Activated CD4-positive, alpha-beta T cell treated with anti-CD3 and anti-CD28 coated beads for 36 hours (primary cell): Measurements from ENCODE around the gene GPLD1. TPM values are rescaled to one million over a fixed set of nuclear protein-coding genes. Genes with fewer than 3 reads are reported as not detected.

Experiments used
- total RNA-seq, 2 experiments: library from RNA; stranded (reverse); gene quantifications; one replicate each; pipeline ENCODE4 v1.2.3, GENCODE V29; 2021

GPLD1 gene
- total RNA-seq, 2 experiments from 2014 or later = 0.62 to 0.67 TPM

Other genes starting within 250 kb of the GPLD1 start
- gene DCDC2, start 131.5 kb downstream of the GPLD1 start, total RNA-seq = under 1 TPM in 1 of 2 experiments, not detected in 1; 0.23 TPM
- gene MRS2, start 86.6 kb downstream of the GPLD1 start, total RNA-seq = 10 to 100 TPM; 21.0 to 25.5 TPM
- 10 to 100 TPM; 16.5 to 18.8 TPM for gene ALDH5A1, start 5.4 kb upstream of the GPLD1 start, total RNA-seq
- gene KIAA0319, start 156.6 kb upstream of the GPLD1 start, total RNA-seq = under 1 TPM; 0.09 TPM
- gene TDP2, start 177.3 kb upstream of the GPLD1 start, total RNA-seq = 10 to 100 TPM; 41.4 to 45.4 TPM
- 10 to 100 TPM; 37.3 to 47.9 TPM for gene ACOT13, start 177.5 kb upstream of the GPLD1 start, total RNA-seq
- gene C6orf62, start 229.6 kb upstream of the GPLD1 start, total RNA-seq = 100 to 1,000 TPM; 141 to 147 TPM